Measurements from ENCODE around the gene PDGFA. TPM values are rescaled to one million over a fixed set of nuclear protein-coding genes. Genes with fewer than 3 reads are reported as not detected.

Gene PDGFA
- total RNA-seq, 1 experiment from 2014 or later = 129 TPM

DNA sequence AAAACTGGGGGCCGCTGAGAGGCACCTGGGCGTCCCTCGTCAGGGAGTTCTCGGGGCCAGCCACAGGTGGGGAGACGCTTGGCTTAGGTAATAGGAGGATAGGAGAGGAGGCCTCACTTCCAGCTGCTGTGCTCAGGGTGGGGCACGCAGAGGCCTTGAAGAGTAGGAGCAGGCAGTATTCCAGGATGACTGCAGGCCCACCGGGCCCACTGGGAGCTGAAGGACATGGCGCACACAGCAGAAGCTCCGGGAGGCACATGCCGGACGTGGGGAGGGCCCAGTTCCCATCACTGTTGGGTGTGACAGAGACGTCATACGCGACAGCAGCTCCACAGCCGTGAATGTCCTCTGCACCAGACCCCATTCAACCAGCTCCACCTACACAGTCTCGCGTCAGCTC lies 22.0 kb upstream of the PDGFA start:
- Mint-ChIP-seq H3K4me1 (peaks cover 7% of the 10 kb centered on the region), H3K27ac (peak overlapping the region; percentile 22; the same call in 1 of the 2 replicates), H3K4me3 (no peak overlapping the region), H3K27me3 (ENCODE audit: low read depth) (no peaks in the 10 kb centered on the region; the same call in 1 of the 2 replicates), H3K9me3 (peaks cover 6% of the 10 kb centered on the region), H3K36me3 (peaks cover 4% of the 10 kb centered on the region)
- no peak for TF ChIP-seq ESRRA (CRISPR knock-in tag; IDR thresholded peaks at IDR 0.05; ENCODE audit: borderline replicate concordance)
- no peak for TF ChIP-seq SMAD3 (CRISPR knock-in tag; IDR thresholded peaks at IDR 0.05; ENCODE audit: borderline replicate concordance)
- TF ChIP-seq NFATC4 (CRISPR knock-in tag; IDR thresholded peaks at IDR 0.05) = no peak
- TF ChIP-seq JAZF1 (CRISPR knock-in tag; IDR thresholded peaks at IDR 0.05) = no peak
- TF ChIP-seq, protein P1, sequence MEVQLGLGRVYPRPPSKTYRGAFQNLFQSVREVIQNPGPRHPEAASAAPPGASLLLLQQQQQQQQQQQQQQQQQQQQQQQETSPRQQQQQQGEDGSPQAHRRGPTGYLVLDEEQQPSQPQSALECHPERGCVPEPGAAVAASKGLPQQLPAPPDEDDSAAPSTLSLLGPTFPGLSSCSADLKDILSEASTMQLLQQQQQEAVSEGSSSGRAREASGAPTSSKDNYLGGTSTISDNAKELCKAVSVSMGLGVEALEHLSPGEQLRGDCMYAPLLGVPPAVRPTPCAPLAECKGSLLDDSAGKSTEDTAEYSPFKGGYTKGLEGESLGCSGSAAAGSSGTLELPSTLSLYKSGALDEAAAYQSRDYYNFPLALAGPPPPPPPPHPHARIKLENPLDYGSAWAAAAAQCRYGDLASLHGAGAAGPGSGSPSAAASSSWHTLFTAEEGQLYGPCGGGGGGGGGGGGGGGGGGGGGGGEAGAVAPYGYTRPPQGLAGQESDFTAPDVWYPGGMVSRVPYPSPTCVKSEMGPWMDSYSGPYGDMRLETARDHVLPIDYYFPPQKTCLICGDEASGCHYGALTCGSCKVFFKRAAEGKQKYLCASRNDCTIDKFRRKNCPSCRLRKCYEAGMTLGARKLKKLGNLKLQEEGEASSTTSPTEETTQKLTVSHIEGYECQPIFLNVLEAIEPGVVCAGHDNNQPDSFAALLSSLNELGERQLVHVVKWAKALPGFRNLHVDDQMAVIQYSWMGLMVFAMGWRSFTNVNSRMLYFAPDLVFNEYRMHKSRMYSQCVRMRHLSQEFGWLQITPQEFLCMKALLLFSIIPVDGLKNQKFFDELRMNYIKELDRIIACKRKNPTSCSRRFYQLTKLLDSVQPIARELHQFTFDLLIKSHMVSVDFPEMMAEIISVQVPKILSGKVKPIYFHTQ (CRISPR knock-in tag; IDR thresholded peaks at IDR 0.05) = no peak
- TF ChIP-seq MLX (CRISPR knock-in tag; IDR thresholded peaks at IDR 0.05) = no peak
- TF ChIP-seq, protein P2, sequence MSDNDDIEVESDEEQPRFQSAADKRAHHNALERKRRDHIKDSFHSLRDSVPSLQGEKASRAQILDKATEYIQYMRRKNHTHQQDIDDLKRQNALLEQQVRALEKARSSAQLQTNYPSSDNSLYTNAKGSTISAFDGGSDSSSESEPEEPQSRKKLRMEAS (CRISPR knock-in tag; IDR thresholded peaks at IDR 0.05) = no peak
- ATAC-seq (no peak), DNase-seq (ENCODE audit: low spot score) (no peak)
- CTCF ChIA-PET = interaction anchor here (0.9 kb wide), 1 partner anchor 9 kb away, joined by 3 read pairs; no protein-coding TSS in a partner anchor
- POLR2A ChIA-PET = no interaction called here

- ChIA-PET CTCF (interaction anchor here (0.6 to 1.2 kb wide), 2 partner anchors 23 to 92 kb away, joined by 3 to 4 read pairs; no protein-coding TSS in a partner anchor), POLR2A (no interaction called here)
- peaks cover 7% of the 10 kb centered on the region for H3K4me1 Mint-ChIP-seq
- H3K4me3 Mint-ChIP-seq = no peak overlapping the region
- H3K27me3 Mint-ChIP-seq (ENCODE audit: low read depth) = no peaks in the 10 kb centered on the region; the same call in 1 of the 2 replicates
- no peak overlapping the region for H3K27ac Mint-ChIP-seq
- ATAC-seq (no peak), DNase-seq (ENCODE audit: low spot score) (no peak)
- H3K36me3 Mint-ChIP-seq = peaks cover 4% of the 10 kb centered on the region
- peaks cover 6% of the 10 kb centered on the region for H3K9me3 Mint-ChIP-seq
- no peak for TF ChIP-seq CTCF (IDR thresholded peaks at IDR 0.05)
- no peak for TF ChIP-seq ZNF425 (CRISPR knock-in tag; conservative IDR thresholded peaks at IDR 0.05)
- TF ChIP-seq, protein P3, sequence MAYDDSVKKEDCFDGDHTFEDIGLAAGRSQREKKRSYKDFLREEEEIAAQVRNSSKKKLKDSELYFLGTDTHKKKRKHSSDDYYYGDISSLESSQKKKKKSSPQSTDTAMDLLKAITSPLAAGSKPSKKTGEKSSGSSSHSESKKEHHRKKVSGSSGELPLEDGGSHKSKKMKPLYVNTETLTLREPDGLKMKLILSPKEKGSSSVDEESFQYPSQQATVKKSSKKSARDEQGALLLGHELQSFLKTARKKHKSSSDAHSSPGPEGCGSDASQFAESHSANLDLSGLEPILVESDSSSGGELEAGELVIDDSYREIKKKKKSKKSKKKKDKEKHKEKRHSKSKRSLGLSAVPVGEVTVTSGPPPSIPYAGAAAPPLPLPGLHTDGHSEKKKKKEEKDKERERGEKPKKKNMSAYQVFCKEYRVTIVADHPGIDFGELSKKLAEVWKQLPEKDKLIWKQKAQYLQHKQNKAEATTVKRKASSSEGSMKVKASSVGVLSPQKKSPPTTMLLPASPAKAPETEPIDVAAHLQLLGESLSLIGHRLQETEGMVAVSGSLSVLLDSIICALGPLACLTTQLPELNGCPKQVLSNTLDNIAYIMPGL (CRISPR knock-in tag; IDR thresholded peaks at IDR 0.05) = no peak
- no peak for TF ChIP-seq ZMAT4 (CRISPR knock-in tag; IDR thresholded peaks at IDR 0.05)
- no peak for TF ChIP-seq GABPB1 (CRISPR knock-in tag; IDR thresholded peaks at IDR 0.05)
- TF ChIP-seq RORB (CRISPR knock-in tag; IDR thresholded peaks at IDR 0.05) = no peak
- no peak for TF ChIP-seq ZNF138 (CRISPR knock-in tag; conservative IDR thresholded peaks at IDR 0.05)
- TF ChIP-seq TCF7 (CRISPR knock-in tag; IDR thresholded peaks at IDR 0.05; ENCODE audit: low read depth) = no peak
- no peak for TF ChIP-seq TEAD1 (CRISPR knock-in tag; IDR thresholded peaks at IDR 0.05)
- no peak for TF ChIP-seq NFE2L1 (CRISPR knock-in tag; IDR thresholded peaks at IDR 0.05)
- no peak for TF ChIP-seq ZNF396 (CRISPR knock-in tag; IDR thresholded peaks at IDR 0.05; ENCODE audit: borderline replicate concordance)
- TF ChIP-seq, protein P4, sequence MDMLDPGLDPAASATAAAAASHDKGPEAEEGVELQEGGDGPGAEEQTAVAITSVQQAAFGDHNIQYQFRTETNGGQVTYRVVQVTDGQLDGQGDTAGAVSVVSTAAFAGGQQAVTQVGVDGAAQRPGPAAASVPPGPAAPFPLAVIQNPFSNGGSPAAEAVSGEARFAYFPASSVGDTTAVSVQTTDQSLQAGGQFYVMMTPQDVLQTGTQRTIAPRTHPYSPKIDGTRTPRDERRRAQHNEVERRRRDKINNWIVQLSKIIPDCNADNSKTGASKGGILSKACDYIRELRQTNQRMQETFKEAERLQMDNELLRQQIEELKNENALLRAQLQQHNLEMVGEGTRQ (CRISPR knock-in tag; IDR thresholded peaks at IDR 0.05) = no peak
- TF ChIP-seq ZSCAN18 (CRISPR knock-in tag; IDR thresholded peaks at IDR 0.05) = no peak
- TF ChIP-seq, protein P2 (CRISPR knock-in tag; IDR thresholded peaks at IDR 0.05) = no peak
- no peak for TF ChIP-seq IRF1 (CRISPR knock-in tag; IDR thresholded peaks at IDR 0.05)
- TF ChIP-seq NR1H2 (CRISPR knock-in tag; IDR thresholded peaks at IDR 0.05) = no peak
These were observed 21.4 kb upstream of the PDGFA start for GRCh38 chr7:540997-541396.
